GM06990 (cell line): Measurements from ENCODE around the gene ERP44.
"Not testable (repeated sequence)": the region's sequence is repeated elsewhere in the genome, so short reads cannot be mapped to it uniquely, and the experiment has no call there.

Source experiments
- DNase-seq: peaks from one replicate; pipeline ENCODE4 v3.0.0-alpha.2; 2011; ENCODE audit not compliant: insufficient read length; ENCODE audit errors: extremely low read depth
- H3K27me3 ChIP-seq: replicated peaks from 2 replicates; pipeline ENCODE4 v1.6.0; 2011; ENCODE audit warnings: low read length; ENCODE audit not compliant: control insufficient read depth, insufficient read depth
- H3K36me3 ChIP-seq: 2 replicates; pipeline ENCODE4 v1.5.1; 2011; ENCODE audit warnings: low read length; ENCODE audit not compliant: control insufficient read depth, insufficient read depth
- H3K4me3 ChIP-seq: replicated peaks from 2 replicates; pipeline ENCODE4 v1.5.1; 2011; ENCODE audit warnings: low read depth, mild to moderate bottlenecking, control low read depth, low read length
- TF ChIP-seq, protein P1 (sequence below): IDR thresholded peaks from 2 replicates; pipeline ENCODE4 v1.5.1; 2011; ENCODE audit warnings: low read length, control low read depth, mild to moderate bottlenecking, inconsistent platforms; ENCODE audit not compliant: insufficient read depth, poor library complexity, severe bottlenecking

Gene ERP44

DNA sequence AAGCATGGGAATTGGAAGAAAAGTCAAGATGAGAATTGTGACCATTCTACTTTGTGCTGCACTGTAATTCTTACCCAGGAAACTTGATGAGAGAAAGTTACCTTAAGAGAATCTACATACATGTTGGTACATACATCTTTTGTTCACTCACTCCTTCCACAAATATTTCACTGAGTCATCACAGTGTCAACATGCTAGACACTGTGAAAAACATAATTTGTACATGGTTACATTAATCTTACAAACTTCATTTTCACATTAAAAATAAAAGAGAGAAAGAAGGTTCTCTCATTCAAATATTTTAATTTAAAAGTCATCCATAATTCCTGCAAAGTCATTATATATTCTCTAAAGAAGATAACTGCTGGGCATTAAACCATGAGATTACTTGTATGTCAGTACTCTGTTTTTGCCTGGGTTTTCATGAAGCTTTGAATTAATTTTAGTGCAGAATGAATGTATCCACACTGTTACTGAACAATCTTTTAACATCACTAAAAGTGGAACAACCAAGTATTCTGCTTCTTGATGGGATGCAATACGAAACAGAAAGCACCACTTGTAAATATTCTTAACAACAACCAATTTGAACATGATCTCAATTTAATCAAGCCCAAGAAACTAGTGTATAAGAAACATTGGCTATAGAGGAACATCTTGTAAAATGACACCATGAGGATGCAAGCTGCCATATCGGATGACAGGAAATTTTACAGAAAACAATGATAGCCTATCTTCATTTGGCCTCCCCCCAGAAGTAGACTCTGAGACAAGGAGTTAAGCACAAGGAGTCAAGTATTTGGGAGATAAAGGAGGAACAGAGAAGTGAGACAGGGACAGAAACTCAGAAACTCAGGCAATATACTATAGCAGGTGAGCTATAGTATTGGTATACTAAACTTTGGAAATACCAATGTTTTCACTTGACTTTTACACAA lies 28.4 kb downstream of the ERP44 start:
- DNase-seq, result no peak
- no peaks in the 10 kb centered on the region for H3K27me3 ChIP-seq
- TF ChIP-seq, protein P1, sequence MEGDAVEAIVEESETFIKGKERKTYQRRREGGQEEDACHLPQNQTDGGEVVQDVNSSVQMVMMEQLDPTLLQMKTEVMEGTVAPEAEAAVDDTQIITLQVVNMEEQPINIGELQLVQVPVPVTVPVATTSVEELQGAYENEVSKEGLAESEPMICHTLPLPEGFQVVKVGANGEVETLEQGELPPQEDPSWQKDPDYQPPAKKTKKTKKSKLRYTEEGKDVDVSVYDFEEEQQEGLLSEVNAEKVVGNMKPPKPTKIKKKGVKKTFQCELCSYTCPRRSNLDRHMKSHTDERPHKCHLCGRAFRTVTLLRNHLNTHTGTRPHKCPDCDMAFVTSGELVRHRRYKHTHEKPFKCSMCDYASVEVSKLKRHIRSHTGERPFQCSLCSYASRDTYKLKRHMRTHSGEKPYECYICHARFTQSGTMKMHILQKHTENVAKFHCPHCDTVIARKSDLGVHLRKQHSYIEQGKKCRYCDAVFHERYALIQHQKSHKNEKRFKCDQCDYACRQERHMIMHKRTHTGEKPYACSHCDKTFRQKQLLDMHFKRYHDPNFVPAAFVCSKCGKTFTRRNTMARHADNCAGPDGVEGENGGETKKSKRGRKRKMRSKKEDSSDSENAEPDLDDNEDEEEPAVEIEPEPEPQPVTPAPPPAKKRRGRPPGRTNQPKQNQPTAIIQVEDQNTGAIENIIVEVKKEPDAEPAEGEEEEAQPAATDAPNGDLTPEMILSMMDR, result no peak
- no peak overlapping the region for H3K4me3 ChIP-seq
- H3K36me3 ChIP-seq, result peaks cover 2% of the 10 kb centered on the region; the same call in 1 of the 2 replicates

DNA sequence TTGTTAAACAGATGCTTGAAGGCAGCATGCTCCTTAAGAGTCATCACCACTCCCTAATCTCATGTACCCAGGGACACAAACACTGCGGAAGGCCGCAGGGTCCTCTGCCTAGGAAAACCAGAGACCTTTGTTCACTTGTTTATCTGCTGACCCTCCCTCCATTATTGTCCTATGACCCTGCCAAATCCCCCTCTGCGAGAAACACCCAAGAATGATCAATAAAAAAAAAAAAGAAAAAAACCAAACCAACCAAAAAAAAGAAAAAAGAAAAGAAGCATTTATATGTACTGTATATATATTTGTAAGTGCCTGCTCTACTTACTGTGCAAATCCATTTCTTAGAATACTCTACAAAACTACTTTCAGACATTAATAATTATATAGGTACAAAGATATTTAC lies 29.7 kb downstream of the ERP44 start:
- not testable (repeated sequence) for H3K4me3 ChIP-seq, H3K27me3 ChIP-seq, H3K36me3 ChIP-seq, DNase-seq

DNA sequence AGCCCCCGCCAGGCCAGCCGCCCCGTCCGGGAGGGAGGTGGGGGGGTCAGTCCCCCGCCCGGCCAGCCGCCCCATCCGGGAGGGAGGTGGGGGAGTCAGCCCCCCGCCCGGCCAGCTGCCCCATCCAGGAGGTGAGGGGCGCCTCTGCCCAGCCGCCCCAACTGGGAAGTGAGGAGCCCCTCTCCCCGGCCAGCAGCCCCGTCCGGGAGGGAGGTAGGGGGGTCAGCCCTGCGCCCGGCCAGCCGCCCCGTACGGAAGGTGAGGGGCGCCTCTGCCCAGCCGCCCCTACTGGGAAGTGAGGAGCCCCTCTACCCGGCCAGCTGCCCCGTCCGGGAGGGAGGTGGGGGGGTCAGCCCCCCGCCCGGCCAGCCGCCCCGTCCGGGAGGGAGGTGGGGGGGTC lies 30.8 kb downstream of the ERP44 start:
- not testable (repeated sequence) for H3K36me3 ChIP-seq, H3K4me3 ChIP-seq, DNase-seq, H3K27me3 ChIP-seq

DNA sequence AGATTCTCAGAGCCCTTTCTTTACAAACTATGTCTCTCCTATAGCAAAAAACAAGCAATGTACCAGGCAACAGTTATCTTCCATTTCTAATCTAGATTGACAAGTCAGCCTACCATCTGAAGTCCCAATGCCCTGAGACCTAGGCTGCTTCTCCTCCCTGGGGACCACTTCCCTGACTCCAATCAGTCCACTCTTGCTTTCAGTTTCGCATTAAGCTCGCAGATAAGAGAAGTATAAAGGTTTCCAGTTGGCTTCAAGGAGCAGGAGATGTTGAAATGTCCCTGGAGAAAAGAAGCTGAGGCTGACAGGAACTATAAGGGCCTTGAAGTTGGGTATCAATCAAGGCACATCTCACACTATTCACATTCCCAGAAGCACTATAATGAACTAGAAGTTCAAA lies 32.3 kb downstream of the ERP44 start:
- DNase-seq, result no peak
- H3K36me3 ChIP-seq, result no peaks in the 10 kb centered on the region
- H3K4me3 ChIP-seq, result no peak overlapping the region
- TF ChIP-seq, protein P1, result no peak
- no peaks in the 10 kb centered on the region for H3K27me3 ChIP-seq

DNA sequence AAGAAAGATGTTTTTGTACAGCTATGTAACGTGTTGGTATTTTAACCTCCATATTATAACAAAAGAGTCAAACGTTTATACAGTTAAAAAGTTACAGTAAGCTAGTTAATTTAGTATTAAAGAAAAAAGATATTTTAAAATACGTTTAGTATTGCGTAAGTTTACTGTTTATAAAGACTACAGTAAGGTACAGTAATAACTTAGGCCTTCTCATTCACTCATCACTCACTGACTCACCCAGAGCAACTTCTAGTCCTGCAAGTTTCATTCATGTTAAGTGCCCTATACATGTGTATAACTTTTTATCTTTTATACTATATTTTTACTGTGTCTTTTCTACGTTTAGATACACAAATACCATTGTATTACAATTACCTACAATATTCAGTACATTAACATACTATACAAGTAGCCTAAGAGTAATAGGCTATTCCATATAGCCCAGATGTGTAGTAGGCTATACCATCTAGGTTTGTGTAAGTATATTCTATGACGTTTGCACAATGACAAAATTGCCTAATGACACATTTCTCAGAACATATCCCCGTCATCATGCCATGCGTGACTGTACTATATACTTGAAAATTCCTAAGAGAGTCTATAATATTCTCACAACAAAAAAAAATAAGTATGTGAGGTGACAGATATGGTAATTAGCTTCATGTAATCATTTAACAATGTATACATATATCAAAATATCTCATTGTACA lies 33.8 kb downstream of the ERP44 start:
- no peak for DNase-seq
- Histone ChIP-seq H3K36me3 (no peaks in the 10 kb centered on the region), H3K4me3 (no peak overlapping the region), H3K27me3 (no peaks in the 10 kb centered on the region)
- TF ChIP-seq, protein P1, result no peak

DNA sequence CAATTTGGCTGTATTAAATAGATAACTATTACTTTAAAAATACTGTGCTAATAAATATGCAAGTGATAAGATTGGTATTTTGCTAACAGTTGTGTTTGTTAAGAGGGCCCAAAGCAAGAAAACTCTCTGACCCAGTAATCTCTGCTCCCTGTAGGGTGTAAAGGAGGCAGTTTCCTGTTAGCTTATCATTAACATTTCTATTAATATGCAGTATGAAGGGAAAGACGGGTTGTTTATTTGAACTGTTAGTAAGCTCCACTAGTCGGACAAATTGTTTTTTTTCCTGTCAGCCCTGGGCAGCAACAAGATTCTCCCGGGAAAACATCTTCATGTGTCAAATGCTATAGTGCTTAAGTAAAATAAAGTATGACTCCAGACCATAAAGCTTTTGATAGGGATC lies 35.6 kb downstream of the ERP44 start:
- TF ChIP-seq, protein P1, result no peak
- no peaks in the 10 kb centered on the region for H3K36me3 ChIP-seq
- no peak overlapping the region for H3K4me3 ChIP-seq
- H3K27me3 ChIP-seq, result no peaks in the 10 kb centered on the region
- DNase-seq, result no peak

DNA sequence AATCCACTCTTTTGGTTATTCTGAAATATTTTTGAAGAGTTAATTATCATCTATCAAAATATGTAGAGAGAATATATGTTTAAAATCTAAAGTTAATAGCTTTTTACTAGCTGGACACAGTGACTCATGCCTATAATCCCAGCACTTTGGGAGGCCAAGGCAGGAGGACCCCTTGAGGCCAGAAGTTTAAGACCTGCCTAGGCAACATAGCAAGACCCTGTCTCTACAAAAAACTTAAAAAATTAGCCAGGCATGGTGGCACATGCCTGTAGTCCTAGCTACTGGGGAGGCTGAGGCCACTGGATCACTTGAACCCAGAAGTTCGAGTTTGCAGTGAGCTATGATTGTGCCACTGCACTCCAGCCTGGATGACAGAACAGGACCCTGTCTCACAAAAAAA lies 36.1 kb downstream of the ERP44 start:
- DNase-seq, H3K4me3 ChIP-seq, H3K36me3 ChIP-seq, H3K27me3 ChIP-seq: not testable (repeated sequence)
